Measurements from ENCODE around the gene CHEK1. TPM values are rescaled to one million over a fixed set of nuclear protein-coding genes. Genes with fewer than 3 reads are reported as not detected.

CHEK1 gene
- total and polyA plus RNA-seq, 9 of the 15 experiments (the other 6 are each of a cell fraction or from before 2014, with no cell fraction given), result 62.6 to 108 (median 87.5) TPM

DNA sequence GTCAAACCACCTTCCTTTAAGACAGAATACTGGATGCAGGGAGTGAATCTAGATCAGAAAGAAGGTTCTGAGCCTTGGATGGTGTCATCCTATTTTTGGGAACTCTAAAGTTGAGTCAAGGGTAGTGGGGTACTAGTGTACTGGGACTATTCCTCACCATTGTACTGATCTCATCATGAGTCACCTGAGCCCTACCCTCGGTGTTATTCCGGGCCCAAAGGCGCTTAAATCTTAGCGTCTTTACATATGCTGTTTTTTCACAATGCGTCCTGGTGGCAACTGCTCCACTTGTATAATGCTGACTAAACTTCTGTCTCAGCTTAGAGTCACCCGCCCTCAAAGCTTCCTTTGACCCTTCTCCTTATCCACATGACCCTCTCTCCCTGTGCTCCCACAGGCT, 95.8 kb downstream of the CHEK1 start:
- H3K9me3 ChIP-seq (replicated peaks; ENCODE audit: control insufficient read depth, insufficient read depth, low read depth, low read length), result no peaks in the 10 kb centered on the region
- no peaks in the 10 kb centered on the region for H3K79me2 ChIP-seq (ENCODE audit: control insufficient read depth, insufficient read depth, low read length)
- BruUV-seq (replicated peaks), result no TSS peak
- ATAC-seq (no peak), DNase-seq (ENCODE audit: extremely low read depth in 1 of 4, low spot score in 3 of 4) (no peak), FAIRE-seq (no peak)
- H3K4me3 ChIP-seq, result no peak overlapping the region
- peaks cover 7 to 22% of the 10 kb centered on the region in 2 experiments; a peak in 4 of 5 replicates for H3K27me3 ChIP-seq (ENCODE audit: control insufficient read depth in 2 of 2, insufficient read depth in 2 of 2, low read length in 2 of 2)
- intact Hi-C loops (cut with micrococcal nuclease) (loop anchor here (10.0 kb wide), 1 partner anchor 166 kb away; no protein-coding TSS in a partner anchor), in situ Hi-C loops (cut with MboI) (no loop called here)
- WGBS (ENCODE audit: insufficient coverage, low coverage, missing lambda C conversion rate), result 1% methylated on average over 6 of the region's 6 CpGs
- H3K4me1 ChIP-seq (replicated peaks in 1 of 2; ENCODE audit: control insufficient read depth in 2 of 2, insufficient read depth in 2 of 2, low read length in 2 of 2), result no peaks in the 10 kb centered on the region
- H3K27ac ChIP-seq (ENCODE audit: extremely low read depth, low read depth, low read length), result no peak overlapping the region
- TF ChIP-seq RHOXF2B (CRISPR knock-in tag; conservative IDR thresholded peaks at IDR 0.05), result no peak
- no peak for TF ChIP-seq SAFB2 (IDR thresholded peaks at IDR 0.05; ENCODE audit: borderline replicate concordance, low read depth, low read length, severe bottlenecking)
- TF ChIP-seq MTF1 (CRISPR knock-in tag; IDR thresholded peaks at IDR 0.05; ENCODE audit: borderline replicate concordance), result no peak
- no peak for TF ChIP-seq YBX1 (IDR thresholded peaks at IDR 0.05)
- TF ChIP-seq, protein P1, sequence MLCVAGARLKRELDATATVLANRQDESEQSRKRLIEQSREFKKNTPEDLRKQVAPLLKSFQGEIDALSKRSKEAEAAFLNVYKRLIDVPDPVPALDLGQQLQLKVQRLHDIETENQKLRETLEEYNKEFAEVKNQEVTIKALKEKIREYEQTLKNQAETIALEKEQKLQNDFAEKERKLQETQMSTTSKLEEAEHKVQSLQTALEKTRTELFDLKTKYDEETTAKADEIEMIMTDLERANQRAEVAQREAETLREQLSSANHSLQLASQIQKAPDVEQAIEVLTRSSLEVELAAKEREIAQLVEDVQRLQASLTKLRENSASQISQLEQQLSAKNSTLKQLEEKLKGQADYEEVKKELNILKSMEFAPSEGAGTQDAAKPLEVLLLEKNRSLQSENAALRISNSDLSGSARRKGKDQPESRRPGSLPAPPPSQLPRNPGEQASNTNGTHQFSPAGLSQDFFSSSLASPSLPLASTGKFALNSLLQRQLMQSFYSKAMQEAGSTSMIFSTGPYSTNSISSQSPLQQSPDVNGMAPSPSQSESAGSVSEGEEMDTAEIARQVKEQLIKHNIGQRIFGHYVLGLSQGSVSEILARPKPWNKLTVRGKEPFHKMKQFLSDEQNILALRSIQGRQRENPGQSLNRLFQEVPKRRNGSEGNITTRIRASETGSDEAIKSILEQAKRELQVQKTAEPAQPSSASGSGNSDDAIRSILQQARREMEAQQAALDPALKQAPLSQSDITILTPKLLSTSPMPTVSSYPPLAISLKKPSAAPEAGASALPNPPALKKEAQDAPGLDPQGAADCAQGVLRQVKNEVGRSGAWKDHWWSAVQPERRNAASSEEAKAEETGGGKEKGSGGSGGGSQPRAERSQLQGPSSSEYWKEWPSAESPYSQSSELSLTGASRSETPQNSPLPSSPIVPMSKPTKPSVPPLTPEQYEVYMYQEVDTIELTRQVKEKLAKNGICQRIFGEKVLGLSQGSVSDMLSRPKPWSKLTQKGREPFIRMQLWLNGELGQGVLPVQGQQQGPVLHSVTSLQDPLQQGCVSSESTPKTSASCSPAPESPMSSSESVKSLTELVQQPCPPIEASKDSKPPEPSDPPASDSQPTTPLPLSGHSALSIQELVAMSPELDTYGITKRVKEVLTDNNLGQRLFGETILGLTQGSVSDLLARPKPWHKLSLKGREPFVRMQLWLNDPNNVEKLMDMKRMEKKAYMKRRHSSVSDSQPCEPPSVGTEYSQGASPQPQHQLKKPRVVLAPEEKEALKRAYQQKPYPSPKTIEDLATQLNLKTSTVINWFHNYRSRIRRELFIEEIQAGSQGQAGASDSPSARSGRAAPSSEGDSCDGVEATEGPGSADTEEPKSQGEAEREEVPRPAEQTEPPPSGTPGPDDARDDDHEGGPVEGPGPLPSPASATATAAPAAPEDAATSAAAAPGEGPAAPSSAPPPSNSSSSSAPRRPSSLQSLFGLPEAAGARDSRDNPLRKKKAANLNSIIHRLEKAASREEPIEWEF (CRISPR knock-in tag; IDR thresholded peaks at IDR 0.05), result no peak
- TF ChIP-seq SMARCA4 (IDR thresholded peaks at IDR 0.05), result no peak
- no peaks in the 10 kb centered on the region for H4K20me1 ChIP-seq (replicated peaks; ENCODE audit: control insufficient read depth, insufficient read depth, low read length)
- CTCF ChIA-PET (ENCODE audit: low intra/inter-chr PET ratio), result no interaction called here
- H3K36me3 ChIP-seq (ENCODE audit: control insufficient read depth, insufficient read depth, low read length), result no peaks in the 10 kb centered on the region
- H3K9me1 ChIP-seq (ENCODE audit: control insufficient read depth, insufficient read depth, low read length), result no peaks in the 10 kb centered on the region
- no peak overlapping the region for H3K9ac ChIP-seq (ENCODE audit: insufficient read depth in 1 of 2, low read depth in 2 of 2, low read length in 2 of 2)
- POLR2A ChIA-PET, result no interaction called here
- H2AFZ ChIP-seq (ENCODE audit: low read depth, low read length), result no peak overlapping the region
- H3K4me2 ChIP-seq (ENCODE audit: insufficient read depth, low read length), result no peak overlapping the region
